Stomach smooth muscle (tissue), 2 donors: ENCODE measurements around the gene AFP.

ENCODE experiments used
- H3K27ac ChIP-seq: one replicate; pipeline ENCODE4 v1.7.0; 2013; ENCODE audit warnings: mild to moderate bottlenecking, low read length, inconsistent platforms
- H3K27me3 ChIP-seq, 2 donors: one replicate each; pipeline ENCODE4 v1.7.0; 2013; ENCODE audit warnings: low read length in 2 of 2; ENCODE audit not compliant: insufficient read depth in 2 of 2, control insufficient read depth in 1 of 2
- H3K36me3 ChIP-seq, 2 donors: one replicate each; pipeline ENCODE4 v1.7.0; 2013; ENCODE audit warnings: low read length in 2 of 2; ENCODE audit not compliant: control insufficient read depth in 2 of 2, insufficient read depth in 2 of 2
- H3K4me1 ChIP-seq: one replicate; pipeline ENCODE4 v1.7.0; 2013; ENCODE audit warnings: low read length; ENCODE audit not compliant: control insufficient read depth, insufficient read depth
- H3K4me3 ChIP-seq, 2 donors: one replicate each; pipeline ENCODE4 v1.7.0; 2013; ENCODE audit warnings: low read length in 2 of 2
- H3K9ac ChIP-seq, 2 donors: one replicate each; pipeline ENCODE4 v1.7.0; 2013; ENCODE audit warnings: low read length in 2 of 2, mild to moderate bottlenecking in 1 of 2
- H3K9me3 ChIP-seq, 2 donors: one replicate each; pipeline ENCODE4 v1.7.0; 2013; ENCODE audit warnings: low read length in 2 of 2; ENCODE audit not compliant: control insufficient read depth in 2 of 2
- donor health status: healthy.
- donor health status: Pancreatic carcinoma.

The AFP gene

GRCh38 chr4:73426666-73427065, 9.4 kb upstream of the AFP start:
- Histone ChIP-seq H3K27ac (no peak overlapping the region), H3K9ac (no peak overlapping the region), H3K9me3 (no peaks in the 10 kb centered on the region), H3K27me3 (no peaks in the 10 kb centered on the region), H3K36me3 (no peaks in the 10 kb centered on the region), H3K4me1 (no peaks in the 10 kb centered on the region), H3K4me3 (no peak overlapping the region)

DNA sequence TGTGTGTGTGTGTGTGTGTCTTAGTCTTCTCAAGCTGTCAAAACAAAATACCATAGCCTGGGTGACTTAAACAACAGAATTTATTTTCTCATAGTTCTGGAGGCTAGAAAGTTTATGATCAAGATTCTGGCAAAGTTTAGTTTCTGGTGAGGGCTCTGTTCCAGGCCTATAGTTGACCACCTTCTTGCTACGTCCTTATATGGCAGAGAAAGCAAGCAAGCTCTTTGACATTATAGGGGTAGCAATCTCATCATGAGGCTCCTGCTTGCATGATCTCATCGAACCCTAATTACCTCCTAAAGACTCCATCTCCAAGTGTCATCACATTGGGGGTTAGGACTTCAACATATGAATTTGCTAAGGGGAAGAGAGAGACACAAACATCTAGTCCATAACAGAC, 6.9 kb upstream of the AFP start:
- Histone ChIP-seq H3K9me3 (no peaks in the 10 kb centered on the region), H3K27me3 (no peaks in the 10 kb centered on the region)

DNA sequence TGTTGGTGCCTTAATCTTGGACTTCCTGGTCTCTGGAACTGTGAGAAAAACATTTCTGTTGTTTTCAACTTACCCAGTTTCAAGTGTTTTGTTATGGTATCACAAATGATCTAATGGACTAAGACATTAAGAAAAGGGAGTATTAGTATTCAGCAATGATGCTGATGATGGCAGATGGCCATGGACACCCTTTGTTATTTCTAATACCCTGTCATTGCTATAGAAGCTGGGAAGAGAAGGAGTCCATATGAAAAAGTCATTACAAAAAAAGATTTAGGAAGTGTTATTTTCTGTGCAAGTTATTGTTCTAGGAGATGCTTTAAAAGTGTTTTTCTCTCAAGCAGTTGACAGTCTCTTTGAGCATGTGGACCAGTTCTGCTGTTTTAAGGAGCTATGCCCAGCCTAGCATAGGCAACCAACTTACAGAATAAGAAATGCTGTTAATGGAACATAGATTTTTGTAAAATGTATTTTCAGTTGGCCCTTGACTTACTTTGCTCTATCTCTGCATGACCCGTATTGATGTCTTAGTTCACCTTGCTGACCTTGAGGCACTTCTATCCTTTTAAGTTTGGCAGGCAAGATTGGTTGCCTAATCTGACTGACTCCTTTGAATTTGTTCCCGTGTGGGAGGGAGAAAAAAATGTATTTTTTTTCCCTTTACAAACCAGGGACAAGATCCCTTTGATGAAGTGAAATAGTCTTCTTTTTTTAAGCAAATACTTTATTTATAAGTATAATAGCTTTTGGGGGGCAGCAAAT, 6.0 kb upstream of the AFP start:
- H3K9ac ChIP-seq, result no peak overlapping the region
- no peaks in the 10 kb centered on the region for H3K27me3 ChIP-seq
- H3K36me3 ChIP-seq, result no peaks in the 10 kb centered on the region
- no peak overlapping the region for H3K4me3 ChIP-seq
- H3K4me1 ChIP-seq, result no peaks in the 10 kb centered on the region
- H3K9me3 ChIP-seq, result no peaks in the 10 kb centered on the region
- H3K27ac ChIP-seq, result no peak overlapping the region

More for the DNA sequence above, 6.9 kb upstream of the AFP start:
- Histone ChIP-seq H3K27ac (no peak overlapping the region), H3K4me3 (no peak overlapping the region), H3K4me1 (no peaks in the 10 kb centered on the region), H3K9ac (no peak overlapping the region), H3K36me3 (no peaks in the 10 kb centered on the region)

GRCh38 chr4:73431813-73432168, 4.2 kb upstream of the AFP start:
- Histone ChIP-seq H3K36me3 (no peaks in the 10 kb centered on the region), H3K4me3 (no peak overlapping the region), H3K27ac (no peak overlapping the region), H3K9me3 (no peaks in the 10 kb centered on the region), H3K9ac (no peak overlapping the region), H3K27me3 (no peaks in the 10 kb centered on the region), H3K4me1 (no peaks in the 10 kb centered on the region)

GRCh38 chr4:73432169-73433000, 3.6 kb upstream of the AFP start:
- H3K4me1 ChIP-seq, result no peaks in the 10 kb centered on the region
- H3K9ac ChIP-seq, result no peak overlapping the region
- H3K27ac ChIP-seq, result no peak overlapping the region
- H3K4me3 ChIP-seq, result no peak overlapping the region
- H3K9me3 ChIP-seq, result no peaks in the 10 kb centered on the region
- H3K36me3 ChIP-seq, result no peaks in the 10 kb centered on the region
- H3K27me3 ChIP-seq, result no peaks in the 10 kb centered on the region

- Histone ChIP-seq H3K9me3 (no peaks in the 10 kb centered on the region), H3K9ac (no peak overlapping the region), H3K27ac (no peak overlapping the region), H3K4me3 (no peak overlapping the region), H3K27me3 (no peaks in the 10 kb centered on the region), H3K4me1 (no peaks in the 10 kb centered on the region), H3K36me3 (no peaks in the 10 kb centered on the region)
These were observed 2.9 kb upstream of the AFP start for GRCh38 chr4:73433140-73433539.

DNA sequence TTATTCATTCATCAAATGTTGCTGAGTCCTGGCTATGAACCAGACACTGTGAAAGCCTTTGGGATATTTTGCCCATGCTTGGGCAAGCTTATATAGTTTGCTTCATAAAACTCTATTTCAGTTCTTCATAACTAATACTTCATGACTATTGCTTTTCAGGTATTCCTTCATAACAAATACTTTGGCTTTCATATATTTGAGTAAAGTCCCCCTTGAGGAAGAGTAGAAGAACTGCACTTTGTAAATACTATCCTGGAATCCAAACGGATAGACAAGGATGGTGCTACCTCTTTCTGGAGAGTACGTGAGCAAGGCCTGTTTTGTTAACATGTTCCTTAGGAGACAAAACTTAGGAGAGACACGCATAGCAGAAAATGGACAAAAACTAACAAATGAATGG, 1.7 kb upstream of the AFP start:
- no peaks in the 10 kb centered on the region for H3K36me3 ChIP-seq
- H3K9me3 ChIP-seq, result no peaks in the 10 kb centered on the region
- H3K27me3 ChIP-seq, result no peaks in the 10 kb centered on the region
- no peaks in the 10 kb centered on the region for H3K4me1 ChIP-seq
- H3K9ac ChIP-seq, result no peak overlapping the region
- H3K27ac ChIP-seq, result no peak overlapping the region
- H3K4me3 ChIP-seq, result no peak overlapping the region

DNA sequence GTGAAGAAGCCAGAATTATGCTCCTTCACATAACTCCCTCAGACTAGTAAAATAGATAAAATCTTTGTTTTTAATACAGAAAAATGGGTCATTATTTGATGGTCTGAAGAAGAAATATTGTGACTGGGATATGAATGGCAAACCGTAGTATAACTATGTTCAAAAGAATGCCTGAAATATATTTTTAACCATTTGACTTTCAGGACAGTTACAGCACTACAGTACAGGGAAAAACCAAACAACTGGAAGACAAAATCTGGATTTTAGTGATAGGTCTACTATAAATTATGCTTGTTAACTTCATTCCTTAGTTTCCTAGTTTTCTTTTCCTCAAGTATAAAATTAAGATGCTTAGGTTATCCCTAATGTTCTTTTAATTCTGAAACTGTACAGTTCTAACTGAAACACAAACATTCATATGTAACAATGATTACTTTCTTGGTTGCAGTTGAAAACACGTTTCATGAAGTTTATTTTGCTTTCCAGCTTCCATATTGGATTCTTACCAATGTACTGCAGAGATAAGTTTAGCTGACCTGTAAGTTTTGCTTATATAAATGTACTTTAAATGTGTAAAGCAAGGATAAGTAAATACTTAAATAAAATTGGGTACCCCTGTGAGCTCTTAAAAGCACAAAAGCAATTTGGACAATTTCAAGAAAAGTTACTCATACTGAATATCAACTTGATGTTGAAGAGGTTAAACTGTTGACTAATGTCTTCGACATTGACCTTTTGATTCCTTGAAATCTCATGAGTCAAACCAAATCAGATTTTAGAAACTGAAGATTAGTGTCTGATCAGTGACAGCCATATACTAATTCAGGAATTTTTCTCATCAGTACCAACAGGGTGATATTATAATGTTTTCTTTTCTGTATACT, 895 bp downstream of the AFP start:
- Histone ChIP-seq H3K27ac (no peak overlapping the region), H3K9ac (no peak overlapping the region), H3K4me3 (no peak overlapping the region), H3K4me1 (no peaks in the 10 kb centered on the region), H3K36me3 (no peaks in the 10 kb centered on the region), H3K9me3 (no peaks in the 10 kb centered on the region), H3K27me3 (no peaks in the 10 kb centered on the region)

DNA sequence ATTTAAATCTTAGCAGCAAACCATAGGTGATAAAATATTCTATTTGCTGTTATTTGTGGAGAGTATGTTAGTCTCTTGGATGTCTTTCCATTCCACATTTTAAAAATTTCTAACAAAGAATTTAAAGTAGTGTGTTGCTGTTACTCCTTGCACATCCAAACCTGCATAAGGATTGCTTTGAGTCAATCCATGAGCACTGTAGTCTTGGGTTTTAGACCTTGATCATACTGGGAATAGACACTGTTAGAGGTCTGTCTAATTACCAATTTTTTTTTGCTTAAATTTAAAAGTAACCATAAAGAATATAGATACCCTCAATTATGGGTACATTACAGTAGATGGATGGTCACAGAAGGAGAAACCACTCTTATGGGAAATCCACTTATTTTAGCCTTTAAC, 1.5 kb downstream of the AFP start:
- Histone ChIP-seq H3K27me3 (no peaks in the 10 kb centered on the region), H3K27ac (no peak overlapping the region), H3K9ac (no peak overlapping the region), H3K36me3 (no peaks in the 10 kb centered on the region), H3K4me3 (no peak overlapping the region), H3K9me3 (no peaks in the 10 kb centered on the region), H3K4me1 (no peaks in the 10 kb centered on the region)

DNA sequence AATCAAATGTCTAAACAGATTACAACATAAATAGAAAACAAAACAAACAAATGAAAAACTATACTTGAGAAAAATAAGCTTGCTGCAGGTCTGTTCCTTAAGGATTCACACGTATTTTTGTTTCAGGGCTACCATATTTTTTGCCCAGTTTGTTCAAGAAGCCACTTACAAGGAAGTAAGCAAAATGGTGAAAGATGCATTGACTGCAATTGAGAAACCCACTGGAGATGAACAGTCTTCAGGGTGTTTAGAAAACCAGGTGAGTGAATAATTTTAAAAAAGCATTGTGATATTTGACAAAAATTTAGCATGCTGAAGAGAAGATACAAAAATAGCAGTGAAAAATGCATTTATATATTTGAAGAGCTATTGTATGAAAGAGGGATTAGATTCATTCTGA, 2.0 kb downstream of the AFP start:
- Histone ChIP-seq H3K9me3 (no peaks in the 10 kb centered on the region), H3K9ac (no peak overlapping the region), H3K27me3 (no peaks in the 10 kb centered on the region), H3K4me3 (no peak overlapping the region), H3K27ac (no peak overlapping the region), H3K36me3 (no peaks in the 10 kb centered on the region), H3K4me1 (no peaks in the 10 kb centered on the region)
